Kidney (tissue), 14 donors: ENCODE measurements around the gene MAFG. TPM values are rescaled to one million over a fixed set of nuclear protein-coding genes. Genes with fewer than 3 reads are reported as not detected.
A peak's percentile ranks its signal among the peaks of the same experiment; 100 is the strongest.

Experiments used
- DNase-seq, 5 donors: peaks; one replicate each; pipeline ENCODE4 v3.0.0-alpha.2; 2013 to 2020
- FAIRE-seq: peaks from 2 replicates; lab custom pipeline; 2012; peaks lifted over from hg19 to GRCh38; lab: Jason Lieb, UNC
- H3K27ac ChIP-seq, 2 donors: one replicate each; pipeline ENCODE4 v1.7.0; 2013; ENCODE audit warnings: low read depth in 2 of 2, low read length in 2 of 2, inconsistent platforms in 1 of 2
- H3K27me3 ChIP-seq: one replicate; pipeline ENCODE4 v1.7.1; 2013; ENCODE audit warnings: low read length, inconsistent platforms; ENCODE audit not compliant: control insufficient read depth, insufficient read depth
- H3K36me3 ChIP-seq, 3 donors: one replicate each; pipeline versions ENCODE4 v1.7.0 to v1.7.1; 2013; ENCODE audit warnings: low read length in 3 of 3, control low read depth in 1 of 3, inconsistent platforms in 1 of 3; ENCODE audit not compliant: insufficient read depth in 3 of 3, control insufficient read depth in 2 of 3
- H3K4me1 ChIP-seq, 3 donors: one replicate each; pipeline versions ENCODE4 v1.7.0 to v1.7.1; 2013; ENCODE audit warnings: low read length in 3 of 3, inconsistent platforms in 1 of 3, low read depth in 1 of 3; ENCODE audit not compliant: control insufficient read depth in 2 of 3, insufficient read depth in 2 of 3
- H3K4me3 ChIP-seq, 3 donors: one replicate each; pipeline versions ENCODE4 v1.7.0 to v1.8.1; 2013; ENCODE audit warnings: low read length in 3 of 3, control low read depth in 1 of 3, inconsistent platforms in 1 of 3
- H3K9ac ChIP-seq, 3 donors: one replicate each; pipeline versions ENCODE4 v1.7.0 to v1.7.1; 2013; ENCODE audit warnings: low read length in 3 of 3, control low read depth in 1 of 3, inconsistent platforms in 1 of 3
- H3K9me3 ChIP-seq, 3 donors: one replicate each; pipeline versions ENCODE4 v1.7.0 to v1.7.1; 2013; ENCODE audit warnings: low read length in 3 of 3, control low read depth in 1 of 3, inconsistent platforms in 1 of 3; ENCODE audit not compliant: control insufficient read depth in 2 of 3, insufficient read depth in 1 of 3
- CTCF ChIP-seq: IDR thresholded peaks from 3 replicates; pipeline ENCODE4 v1.5.1; 2012; ENCODE audit warnings: mild to moderate bottlenecking, moderate library complexity, borderline replicate concordance; ENCODE audit not compliant: insufficient read depth; ENCODE audit errors: extremely low read depth
- intact Hi-C: fragments of 100-400 bp; cut with DNase I; formaldehyde crosslinking; loops from one replicate; pipeline ENCODE4 v1.11.1; 2022
- polyA plus RNA-seq: library from polyadenylated mRNA; stranded (reverse); fragments of 350-450 nt; fragmentation: Illumina TruSeq; extraction: RNeasy Lipid Tissue Mini Kit (QIAGEN cat#74804); gene quantifications from one replicate; pipeline ENCODE4 v1.2.3, GENCODE V29; 2014; ENCODE audit warnings: low read depth, low replicate concordance; ENCODE audit not compliant: insufficient read depth
- total RNA-seq: library from RNA; stranded (reverse); fragmentation: NEBNext Ultra II Directional; extraction: Animal tissue kit (Norgen Biotek cat#: 25700); gene quantifications from one replicate; pipeline ENCODE4 v1.2.1, GENCODE V29; 2021
- donor health status: control.
- donor health status: control.
- donor health status: control.
- donor health status: control.
- donor health status: control.
- donor health status: DM: yes; HTN: yes; CAD: no.
- donor health status: Normal renal cell carcinoma (clear cell type).

Gene MAFG
- total and polyA plus RNA-seq, 2 donors from 2014 or later, result 8.3 to 18.2 TPM

DNA sequence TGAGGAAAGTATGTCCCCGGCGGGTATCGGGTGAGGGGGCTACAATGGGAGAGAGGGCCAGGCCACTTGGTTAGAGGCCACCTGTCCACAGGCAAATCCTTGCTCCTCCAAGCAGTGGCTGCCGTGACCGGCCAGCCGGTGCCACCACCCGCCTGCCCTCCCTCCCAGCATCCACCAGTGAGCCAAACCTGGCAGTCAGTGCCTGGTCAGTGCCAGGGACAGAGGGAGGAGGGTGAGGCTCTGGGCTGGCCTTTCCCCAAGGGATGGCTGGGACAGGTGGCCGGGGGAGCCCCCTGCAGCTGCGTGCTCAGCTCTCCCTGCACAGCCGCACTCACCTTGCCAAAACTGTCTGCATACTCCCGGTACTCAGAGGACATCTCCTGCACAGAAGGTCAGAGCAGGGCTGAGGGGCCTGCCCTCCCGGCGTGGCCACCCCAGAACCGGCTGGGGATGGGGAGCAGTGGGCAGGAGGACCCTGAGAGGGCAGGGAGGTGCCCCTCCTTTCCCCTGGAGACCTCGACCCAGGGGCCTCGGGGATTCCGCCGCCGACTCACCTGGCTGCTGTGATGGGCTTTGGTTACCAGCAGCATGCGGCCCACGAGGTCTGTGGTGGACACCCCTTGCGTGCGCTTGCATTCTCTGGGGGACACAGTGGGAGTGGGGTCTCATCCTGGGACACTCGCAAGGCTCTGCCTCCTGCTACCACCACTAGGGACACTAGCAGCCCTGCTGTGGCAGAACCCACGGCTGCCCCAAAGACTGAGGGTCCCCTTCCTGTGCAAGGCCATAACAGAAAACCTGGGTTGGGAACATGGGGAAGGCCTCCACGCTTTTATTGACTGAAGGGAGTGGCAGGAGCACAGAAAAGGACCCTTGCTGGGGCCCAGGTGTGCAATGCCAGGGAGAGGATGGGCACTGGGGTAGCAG is 20.1 kb downstream of the MAFG start:
- H3K9me3 ChIP-seq, result no peaks in the 10 kb centered on the region
- FAIRE-seq, result no peak

GRCh38 chr17:81906476-81907218 is 20.9 kb downstream of the MAFG start:
- peaks cover 0 to 8% (median 3%) of the 10 kb centered on the region in 3 donors for H3K36me3 ChIP-seq
- H3K4me3 ChIP-seq, result no peak overlapping the region
- peaks cover 0 to 11% (median 0%) of the 10 kb centered on the region in 3 donors for H3K4me1 ChIP-seq
- DNase-seq (no peak), FAIRE-seq (no peak)
- no peak for TF ChIP-seq CTCF
- no peaks in the 10 kb centered on the region for H3K27me3 ChIP-seq
- H3K9ac ChIP-seq, result no peak overlapping the region
- H3K9me3 ChIP-seq, result no peaks in the 10 kb centered on the region
- intact Hi-C loops, result no loop called here
- no peak overlapping the region for H3K27ac ChIP-seq

More for the DNA sequence above, 20.1 kb downstream of the MAFG start:
- Histone ChIP-seq H3K4me1 (peaks cover 0 to 9% (median 0%) of the 10 kb centered on the region in 3 donors), H3K36me3 (peaks cover 0 to 12% (median 3%) of the 10 kb centered on the region in 3 donors), H3K9ac (no peak overlapping the region), H3K27me3 (no peaks in the 10 kb centered on the region), H3K27ac (no peak overlapping the region), H3K4me3 (no peak overlapping the region)
- DNase-seq, result no peak
- TF ChIP-seq CTCF, result no peak
- intact Hi-C loops, result no loop called here

DNA sequence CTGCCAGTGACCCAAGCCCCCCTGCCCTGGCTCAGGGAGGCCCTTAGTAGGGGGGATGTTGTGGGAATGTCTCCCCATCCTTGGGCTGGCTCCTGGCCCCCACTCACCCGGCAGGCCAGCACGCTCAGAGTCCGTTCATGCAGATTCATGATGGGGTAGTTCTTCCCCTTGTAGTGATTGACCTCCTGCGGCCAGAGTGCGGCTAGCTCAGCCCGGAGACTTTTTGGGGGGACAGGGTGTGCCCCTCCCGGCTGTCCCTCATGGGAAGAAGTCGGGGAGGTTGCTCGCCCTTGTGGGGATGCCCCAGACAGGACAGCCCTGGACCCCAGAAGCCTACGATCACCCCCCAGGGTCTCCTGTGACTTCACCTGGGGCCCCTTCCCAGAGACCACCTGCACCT is 21.5 kb downstream of the MAFG start:
- TF ChIP-seq CTCF, result no peak
- DNase-seq (peak in 1 of 5 donors; percentile 54), FAIRE-seq (no peak)

More for the DNA sequence above, 21.5 kb downstream of the MAFG start:
- Histone ChIP-seq H3K27me3 (no peaks in the 10 kb centered on the region), H3K9me3 (no peaks in the 10 kb centered on the region), H3K36me3 (peaks cover 0 to 8% (median 3%) of the 10 kb centered on the region in 3 donors), H3K4me3 (no peak overlapping the region), H3K9ac (no peak overlapping the region), H3K4me1 (peaks cover 0 to 11% (median 0%) of the 10 kb centered on the region in 3 donors), H3K27ac (no peak overlapping the region)
- intact Hi-C loops, result no loop called here
